ENCODE results near the gene HOXC11.

HOXC11 gene

GRCh38 chr12:53985994-53986685 lies 13.2 kb downstream of the HOXC11 start:
- DNase-seq: peak in 1 of 2 experiments; percentile 27

DNA sequence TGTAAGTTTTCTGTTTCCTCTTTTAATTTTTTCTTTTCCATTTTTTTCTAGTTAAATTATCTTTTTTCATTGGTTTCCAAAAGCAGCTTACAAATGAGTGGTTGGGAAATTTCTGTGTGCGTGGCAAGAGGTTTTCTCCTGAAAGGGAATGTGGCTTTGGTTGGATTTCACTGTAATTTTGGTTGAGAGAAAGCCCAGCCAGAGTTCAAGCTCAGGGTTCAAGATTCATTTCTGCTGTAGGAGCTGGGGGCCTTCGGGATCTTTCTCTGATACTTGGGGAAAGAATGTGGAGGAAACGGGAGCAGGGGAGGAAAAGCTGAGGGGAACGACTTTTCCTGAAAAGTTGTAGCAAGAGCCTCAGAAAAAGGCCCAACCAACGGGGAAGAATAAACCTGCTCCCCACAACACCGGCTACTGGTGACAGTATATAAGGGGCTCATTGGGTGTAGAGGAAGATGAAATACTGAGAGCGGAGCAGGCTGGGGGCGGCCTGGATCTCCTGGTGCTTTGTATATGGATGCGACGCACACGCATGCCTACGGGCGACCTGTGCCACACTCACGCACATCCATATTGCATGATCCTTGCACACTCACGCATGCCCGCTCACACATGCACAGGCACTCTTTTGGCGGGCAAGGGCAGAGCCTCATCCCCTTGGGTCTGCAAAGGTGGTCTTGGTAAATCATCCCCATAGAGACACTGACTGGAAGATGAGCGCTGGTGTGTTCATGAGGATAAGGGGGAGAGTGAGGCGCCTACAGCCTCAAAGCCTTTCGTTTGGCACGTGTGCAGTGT lies 14.0 kb downstream of the HOXC11 start:
- no peak for DNase-seq

GRCh38 chr12:53987787-53988230 lies 14.9 kb downstream of the HOXC11 start:
- DNase-seq: no peak

GRCh38 chr12:53988541-53989226 lies 15.8 kb downstream of the HOXC11 start:
- no peak for DNase-seq

DNA sequence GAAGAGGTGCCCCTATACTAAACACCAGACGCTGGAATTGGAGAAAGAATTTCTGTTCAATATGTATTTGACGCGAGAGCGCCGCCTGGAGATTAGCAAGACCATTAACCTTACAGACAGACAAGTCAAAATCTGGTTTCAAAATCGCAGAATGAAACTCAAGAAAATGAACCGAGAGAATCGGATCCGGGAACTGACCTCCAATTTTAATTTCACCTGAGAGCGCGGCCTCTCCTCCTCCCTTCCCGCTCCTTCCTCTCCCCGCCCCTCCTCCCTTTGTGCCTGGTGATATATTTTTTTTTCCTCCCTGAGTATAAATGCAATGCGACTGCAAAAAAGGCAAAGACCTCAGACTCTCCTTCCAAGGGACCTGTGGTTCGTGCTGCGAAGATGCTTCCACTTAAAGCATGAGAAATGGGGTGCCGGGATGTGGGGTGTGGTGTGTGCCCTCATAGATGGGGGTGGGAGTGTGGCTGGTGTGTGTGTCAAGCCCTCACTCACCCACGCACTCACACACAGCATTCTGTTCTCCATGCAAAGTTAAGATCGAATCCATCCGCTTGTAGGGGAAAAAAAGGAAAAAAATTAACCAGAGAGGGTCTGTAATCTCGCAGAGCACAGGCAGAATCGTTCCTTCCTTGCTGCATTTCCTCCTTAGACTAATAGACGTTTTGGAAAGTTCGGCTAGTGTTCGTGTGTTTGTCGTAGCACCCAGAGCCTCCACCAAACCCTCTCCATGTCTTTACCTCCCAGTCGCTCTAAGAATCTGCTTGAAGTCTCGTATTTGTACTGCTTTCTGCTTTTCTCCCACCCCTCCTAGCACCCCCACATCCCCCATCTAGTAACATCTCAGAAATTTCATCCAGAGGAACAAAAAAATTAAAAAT lies 16.5 kb downstream of the HOXC11 start:
- DNase-seq: peak in 1 of 2 experiments; percentile 8

DNA sequence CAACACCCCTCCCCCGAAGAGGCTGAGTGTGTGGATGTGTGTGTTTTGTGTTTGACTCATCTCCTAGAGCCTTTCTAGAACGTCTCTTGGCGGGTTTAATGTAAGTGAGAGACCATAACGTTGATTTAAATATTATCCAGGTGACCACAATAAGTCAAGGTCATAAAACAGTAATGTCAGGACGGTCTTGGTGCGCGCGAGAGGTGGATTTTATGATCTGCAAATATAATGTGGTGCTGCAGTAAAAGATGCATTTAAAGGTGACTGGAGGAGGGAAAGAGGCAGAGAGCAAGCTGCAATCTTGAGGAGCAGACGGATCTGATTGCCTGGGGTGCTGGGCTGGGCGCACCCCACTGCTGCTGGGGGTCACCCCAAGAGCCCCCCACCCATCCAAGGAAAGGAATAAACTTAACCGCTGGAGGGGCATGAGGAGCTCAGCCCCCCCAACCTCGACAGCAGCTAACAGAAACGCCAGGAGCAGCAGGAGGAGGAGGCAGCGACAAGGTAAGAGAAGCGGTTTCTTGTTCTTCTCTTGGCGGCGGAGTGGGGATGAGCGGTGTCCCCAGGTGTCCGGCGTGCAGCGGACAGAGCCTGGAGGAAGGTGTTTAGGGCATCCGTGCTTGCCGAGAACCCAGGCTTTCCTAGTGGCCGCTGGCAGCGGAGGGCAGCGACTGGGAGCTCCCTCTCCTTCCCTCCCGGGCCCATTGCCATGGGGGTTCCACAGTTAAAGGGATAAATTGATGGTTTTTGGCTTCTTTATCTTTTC lies 17.6 kb downstream of the HOXC11 start:
- DNase-seq: no peak

DNA sequence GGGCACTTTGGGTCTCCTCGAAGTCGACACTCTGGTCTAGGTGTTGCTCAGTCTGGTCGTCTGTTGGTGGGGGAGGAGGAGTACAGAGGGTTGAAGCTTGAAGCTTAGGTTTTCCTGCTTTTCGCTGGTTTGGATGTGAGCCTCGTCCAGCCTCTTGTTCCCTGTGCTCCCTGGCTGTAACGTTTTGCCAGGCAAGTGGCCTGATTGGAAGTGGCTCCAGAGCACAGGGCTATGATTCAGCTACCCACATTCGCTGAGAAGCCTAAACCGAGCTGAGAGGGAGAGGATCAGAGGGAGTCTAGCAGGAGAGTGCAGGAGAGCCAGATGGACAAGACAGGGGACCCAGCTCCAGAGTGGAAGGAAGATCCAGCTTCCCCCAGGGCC lies 18.1 kb downstream of the HOXC11 start:
- DNase-seq: no peak

DNA sequence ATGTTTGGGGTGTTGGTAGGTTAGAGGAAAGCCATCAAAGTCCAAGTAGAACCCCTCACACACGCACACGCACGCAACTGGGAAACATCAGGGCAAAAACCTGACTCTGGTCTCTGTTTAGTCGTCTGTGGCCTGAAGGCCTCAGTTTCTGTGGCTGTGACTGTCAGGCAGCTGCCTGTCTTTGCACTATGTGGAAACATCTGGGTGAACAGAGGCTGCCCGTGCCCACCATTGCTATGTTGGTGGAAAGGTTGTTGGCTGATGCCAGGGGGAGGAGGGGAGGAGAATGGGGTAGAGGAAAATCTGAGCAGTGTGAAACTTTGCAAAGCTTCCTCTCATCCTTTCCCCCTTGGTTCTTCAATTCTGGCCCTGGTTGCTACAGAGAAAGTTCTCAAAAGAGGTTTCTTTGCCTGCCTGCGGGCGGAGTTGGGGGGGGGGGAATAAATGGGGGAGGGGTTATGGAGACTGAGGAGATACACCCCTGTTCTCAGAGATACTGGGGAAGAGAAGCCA lies 19.5 kb downstream of the HOXC11 start:
- DNase-seq: no peak

DNA sequence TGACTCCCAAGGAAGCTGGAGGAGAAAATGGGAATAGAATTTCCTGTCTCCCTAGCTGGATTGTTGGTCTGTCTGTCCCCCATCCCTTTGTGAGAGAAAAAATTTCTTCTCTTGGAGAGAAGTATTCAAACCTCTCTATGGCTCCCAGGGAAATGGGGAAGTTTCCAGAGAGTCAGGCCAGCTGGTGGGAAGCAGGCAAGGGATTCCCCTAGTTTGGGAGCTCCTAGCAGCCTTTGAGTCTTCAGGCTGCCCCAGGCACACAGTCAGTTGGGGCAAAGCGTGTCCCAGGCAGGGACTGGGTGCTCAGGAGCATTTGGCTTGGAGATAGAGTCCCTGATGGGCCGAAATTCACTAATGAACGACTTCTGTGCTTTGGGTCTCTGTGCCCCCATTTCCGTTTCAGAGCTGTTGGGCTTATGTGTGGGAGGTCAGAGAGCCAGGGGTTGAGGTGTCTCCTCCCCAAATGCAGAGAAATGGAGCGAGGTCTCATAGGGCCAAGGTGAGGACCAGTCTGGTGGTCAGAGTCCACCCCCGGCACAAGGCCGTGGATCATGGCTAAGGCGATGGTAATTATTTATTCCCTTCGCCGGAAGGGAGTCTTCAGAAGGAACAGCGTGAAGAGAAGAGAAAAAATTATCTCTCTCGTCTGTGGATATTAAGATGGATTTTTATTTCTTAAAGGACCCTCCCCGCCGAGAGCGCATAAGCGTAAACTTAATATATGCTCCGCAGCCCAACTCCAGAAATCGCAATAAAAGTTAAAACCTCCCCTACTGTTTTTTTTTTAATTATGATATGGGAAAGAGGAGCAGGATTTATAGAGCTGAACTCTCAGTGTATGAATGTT lies 20.5 kb downstream of the HOXC11 start:
- DNase-seq: no peak

DNA sequence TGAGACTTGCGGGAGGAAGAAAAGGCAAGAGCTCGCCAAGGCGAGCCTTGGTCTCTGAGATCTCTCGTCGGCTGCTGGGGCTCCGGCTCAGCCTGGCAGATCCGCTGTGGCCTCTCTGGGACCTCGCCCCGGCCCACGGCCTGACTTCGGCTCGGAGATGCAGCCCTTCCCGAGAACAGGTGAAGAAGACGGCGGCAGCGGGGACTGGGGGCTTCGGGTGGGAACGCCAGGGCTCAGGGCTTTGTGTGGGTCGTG lies 21.0 kb downstream of the HOXC11 start:
- no peak for DNase-seq

GRCh38 chr12:53994264-53995001 lies 21.5 kb downstream of the HOXC11 start:
- DNase-seq: no peak

- no peak for DNase-seq
Measured at GRCh38 chr12:53995002-53995377, 22.1 kb downstream of the HOXC11 start.

DNA sequence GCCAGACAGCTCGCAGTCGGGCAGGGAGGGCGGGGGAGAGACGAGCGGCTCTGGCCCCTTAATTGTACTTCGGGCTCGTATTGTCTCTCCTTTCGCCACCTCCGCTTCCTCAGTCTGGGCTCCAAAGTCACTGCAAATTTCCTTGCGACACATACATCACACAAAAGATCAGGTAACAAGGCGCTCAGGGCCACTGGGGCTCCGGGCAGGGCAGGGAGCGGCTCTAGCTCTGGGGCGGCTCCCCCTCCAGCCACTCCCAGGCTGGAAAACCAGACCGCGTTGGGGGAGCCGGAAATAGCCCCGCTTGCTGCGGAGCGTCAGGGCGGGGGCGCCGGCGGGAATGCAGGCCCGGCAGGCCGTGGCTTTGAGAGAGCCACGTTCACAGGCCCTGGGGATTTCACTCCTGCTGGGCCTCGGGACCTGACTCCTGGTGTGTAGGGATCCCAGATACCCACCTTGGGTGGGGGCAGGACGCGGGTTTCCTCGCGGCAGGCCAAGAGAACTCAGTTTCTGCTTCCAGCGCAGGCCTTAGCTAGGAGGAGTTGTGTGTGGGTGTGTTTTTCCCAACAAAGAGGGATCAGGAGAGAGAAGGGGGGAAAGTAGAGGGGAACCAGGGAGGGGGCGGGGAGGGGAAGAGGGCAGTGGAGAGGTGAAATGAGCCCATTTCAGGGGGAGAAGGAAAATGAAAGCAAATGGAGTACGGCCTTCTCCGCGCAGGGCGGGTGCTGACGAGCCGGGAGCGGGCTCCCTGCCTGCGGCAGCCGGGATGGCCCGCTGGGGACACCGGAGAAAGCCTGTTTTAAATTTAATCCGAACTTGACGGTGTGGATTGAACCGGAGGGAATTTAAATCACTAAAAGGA lies 22.7 kb downstream of the HOXC11 start:
- peak in 1 of 2 experiments; percentile 16 for DNase-seq

DNA sequence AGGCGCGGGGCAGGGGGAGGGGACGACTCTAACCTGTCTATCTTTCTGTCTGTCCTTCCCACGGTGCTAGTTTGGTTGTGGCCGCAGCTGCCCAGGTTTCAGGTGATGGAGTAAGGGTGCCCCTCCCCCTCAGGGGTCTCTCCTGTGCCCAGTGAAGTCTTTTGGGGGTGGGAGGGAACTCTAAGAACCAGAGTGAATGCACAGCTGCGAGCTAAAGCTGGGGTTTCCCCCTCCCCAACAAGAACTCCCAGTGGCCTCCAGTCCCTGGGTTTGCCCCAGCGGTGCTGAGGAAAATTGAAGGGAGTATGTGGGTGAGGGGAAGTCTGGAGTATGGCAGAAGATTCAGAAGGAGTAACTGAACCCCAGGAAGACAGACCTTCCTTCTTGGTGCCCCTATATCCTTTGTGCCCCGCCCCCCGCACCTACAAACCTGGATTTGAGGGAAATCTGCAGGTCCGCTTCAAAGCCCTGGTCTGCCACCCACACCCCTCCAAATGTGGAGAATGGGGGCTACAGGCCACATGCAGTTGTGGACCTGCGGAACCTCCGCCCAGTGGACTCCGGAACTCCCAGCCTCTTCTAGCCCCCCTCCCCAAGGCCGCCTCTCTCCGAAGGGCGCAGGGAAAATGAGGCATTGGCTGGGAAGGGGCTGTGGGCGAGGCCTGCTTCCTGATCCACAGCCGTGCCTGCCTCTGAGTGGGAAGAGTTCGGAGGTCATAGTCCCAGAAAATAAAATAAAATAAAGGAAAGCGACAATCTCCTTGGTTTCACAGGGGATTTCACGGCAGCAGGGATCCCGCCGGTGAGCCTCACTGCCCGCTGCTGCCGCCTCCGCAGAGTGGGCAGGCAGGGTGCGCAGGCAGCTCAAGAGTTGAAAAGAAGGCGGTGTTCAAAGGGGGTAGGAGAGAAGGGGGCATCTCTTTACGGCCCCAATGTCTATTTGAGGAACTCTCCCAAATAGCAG lies 23.6 kb downstream of the HOXC11 start:
- no peak for DNase-seq

- DNase-seq: no peak
Measured at GRCh38 chr12:53997204-53998109, 24.5 kb downstream of the HOXC11 start.

DNA sequence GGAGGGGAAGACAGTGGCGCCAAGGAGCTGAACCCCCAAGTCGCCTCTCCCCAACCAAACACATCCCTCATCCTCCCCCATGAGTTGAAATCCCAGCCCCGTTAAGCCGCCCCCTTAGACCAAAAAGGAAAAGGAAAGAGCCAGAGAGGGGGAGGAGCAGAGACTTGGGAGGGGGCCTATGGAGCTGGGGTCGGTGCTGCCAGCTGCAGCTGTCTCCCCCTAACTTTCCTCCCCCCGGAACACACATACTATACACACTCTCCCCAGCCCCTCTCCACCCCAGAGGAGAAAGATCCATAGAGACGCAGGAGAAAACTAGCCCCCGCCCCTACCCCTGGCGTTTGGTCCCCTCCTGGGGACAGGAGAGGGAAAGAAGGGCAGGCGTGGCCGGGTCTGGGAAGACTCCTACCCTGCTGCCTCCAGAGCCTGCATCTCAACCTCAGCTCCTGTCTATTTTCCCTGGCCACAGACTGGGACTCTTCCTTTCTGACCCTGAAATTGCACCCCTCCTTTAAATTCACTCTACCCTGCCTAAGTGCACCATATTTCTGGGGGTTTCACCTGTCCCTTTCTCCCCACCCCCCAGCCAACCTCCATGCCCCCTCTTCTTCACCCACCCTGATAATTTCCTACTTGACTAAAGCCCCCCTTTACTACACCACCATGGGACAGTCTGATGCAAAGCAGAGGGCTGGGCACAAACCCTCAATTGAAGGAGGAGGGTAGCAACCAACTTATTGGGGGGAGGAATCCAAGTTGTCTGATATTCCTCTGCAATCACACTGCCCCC lies 25.4 kb downstream of the HOXC11 start:
- no peak for DNase-seq

Measured in SW 1271 (cell line).